ENCODE results near the gene MYEOV. TPM values are rescaled to one million over a fixed set of nuclear protein-coding genes. Genes with fewer than 3 reads are reported as not detected.

The MYEOV gene
- total RNA-seq, 2 donors from 2014 or later = 1.1 to 1.3 TPM

DNA sequence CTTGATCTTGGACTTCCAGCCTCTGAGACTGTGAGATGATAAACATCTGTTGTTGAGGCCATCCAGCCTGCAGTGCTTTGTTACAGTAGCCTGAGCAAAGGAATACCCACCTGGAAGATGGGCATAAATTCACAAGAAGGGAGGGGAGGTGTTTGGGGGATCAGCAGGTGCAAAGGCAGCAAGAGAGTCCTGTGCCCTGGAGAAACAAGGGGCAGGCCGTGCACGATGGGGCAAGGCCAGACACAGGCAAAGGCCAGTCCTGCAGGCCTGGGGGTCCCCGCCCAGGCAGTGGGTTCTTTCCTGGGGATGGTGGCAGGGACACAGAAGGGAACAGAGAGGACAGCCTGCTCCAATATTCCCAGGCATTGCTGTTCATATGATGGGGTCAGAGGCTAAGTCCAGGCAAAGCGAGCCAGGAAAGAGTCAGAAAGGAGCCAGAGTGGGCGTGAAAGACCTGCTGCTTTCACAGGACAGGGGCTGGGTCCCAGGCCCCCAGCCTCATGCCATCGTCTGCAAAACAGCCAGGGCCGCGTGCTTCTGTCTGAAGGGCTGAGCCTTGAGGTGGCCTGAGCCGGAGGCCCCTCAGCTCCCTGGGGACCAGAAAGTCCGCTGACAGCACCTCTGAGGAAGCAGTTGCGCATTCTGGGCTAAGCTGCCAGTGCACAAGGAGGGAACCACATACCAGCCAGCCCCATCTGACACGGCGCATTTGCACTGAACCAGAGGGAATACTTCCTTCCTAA is 48.8 kb downstream of the MYEOV start:
- TF ChIP-seq, protein P1, sequence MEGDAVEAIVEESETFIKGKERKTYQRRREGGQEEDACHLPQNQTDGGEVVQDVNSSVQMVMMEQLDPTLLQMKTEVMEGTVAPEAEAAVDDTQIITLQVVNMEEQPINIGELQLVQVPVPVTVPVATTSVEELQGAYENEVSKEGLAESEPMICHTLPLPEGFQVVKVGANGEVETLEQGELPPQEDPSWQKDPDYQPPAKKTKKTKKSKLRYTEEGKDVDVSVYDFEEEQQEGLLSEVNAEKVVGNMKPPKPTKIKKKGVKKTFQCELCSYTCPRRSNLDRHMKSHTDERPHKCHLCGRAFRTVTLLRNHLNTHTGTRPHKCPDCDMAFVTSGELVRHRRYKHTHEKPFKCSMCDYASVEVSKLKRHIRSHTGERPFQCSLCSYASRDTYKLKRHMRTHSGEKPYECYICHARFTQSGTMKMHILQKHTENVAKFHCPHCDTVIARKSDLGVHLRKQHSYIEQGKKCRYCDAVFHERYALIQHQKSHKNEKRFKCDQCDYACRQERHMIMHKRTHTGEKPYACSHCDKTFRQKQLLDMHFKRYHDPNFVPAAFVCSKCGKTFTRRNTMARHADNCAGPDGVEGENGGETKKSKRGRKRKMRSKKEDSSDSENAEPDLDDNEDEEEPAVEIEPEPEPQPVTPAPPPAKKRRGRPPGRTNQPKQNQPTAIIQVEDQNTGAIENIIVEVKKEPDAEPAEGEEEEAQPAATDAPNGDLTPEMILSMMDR (IDR thresholded peaks at IDR 0.05) = no peak
- DNase-seq (ENCODE audit: low spot score) = no peak

DNA sequence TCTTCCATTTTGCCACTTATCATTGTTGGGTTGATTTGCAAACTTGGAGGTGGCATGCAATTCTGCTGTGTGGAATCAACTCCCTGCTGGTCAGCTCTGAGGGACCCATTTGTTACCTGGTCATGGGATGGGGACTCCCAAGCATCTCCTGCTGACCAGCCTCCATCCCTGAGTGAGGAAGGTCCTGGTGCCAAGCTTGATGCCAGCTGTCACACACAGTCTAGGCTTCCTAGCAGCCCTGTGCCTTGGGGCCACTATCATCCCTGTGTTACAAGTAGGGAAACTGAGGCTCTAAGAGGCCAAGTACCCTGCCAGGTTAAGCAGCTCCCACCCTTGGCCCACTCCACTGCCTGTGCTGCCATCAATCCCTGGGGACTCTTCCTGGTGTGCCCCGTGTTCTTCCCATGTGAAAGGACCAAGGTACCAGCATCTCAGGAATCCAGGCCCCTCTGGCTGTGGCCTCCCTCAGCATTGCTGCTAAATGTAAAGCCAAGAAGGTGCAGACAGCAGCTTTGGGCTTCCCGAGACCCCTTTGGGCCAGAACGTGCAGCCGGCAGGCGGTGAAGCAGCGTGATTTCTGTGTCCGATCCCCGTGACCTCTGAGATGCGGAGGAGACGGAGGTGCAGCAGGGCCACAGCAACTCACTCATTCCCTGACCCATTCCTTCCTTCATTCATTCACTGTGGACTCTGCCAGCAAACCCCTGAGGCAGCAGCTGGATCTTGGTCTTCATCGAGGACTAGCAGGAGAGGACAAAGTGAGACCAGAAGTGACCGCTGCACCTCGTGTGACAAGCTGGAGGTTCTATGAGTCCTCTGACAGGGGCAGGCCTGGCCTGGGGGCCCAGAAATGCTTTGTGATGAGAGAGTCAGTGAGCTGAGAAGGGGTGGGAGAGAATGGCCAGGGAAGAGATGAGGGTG is 49.7 kb downstream of the MYEOV start:
- Histone ChIP-seq H3K4me3 (no peak overlapping the region), H3K27me3 (replicated peaks; ENCODE audit: insufficient read depth) (no peaks in the 10 kb centered on the region), H3K27ac (no peak overlapping the region), H3K36me3 (no peaks in the 10 kb centered on the region), H3K9me3 (no peaks in the 10 kb centered on the region), H3K4me1 (ENCODE audit: control insufficient read depth in 1 of 2, low read depth in 2 of 2) (no peaks in the 10 kb centered on the region)
- TF ChIP-seq, protein P1 (IDR thresholded peaks at IDR 0.05) = no peak
- ATAC-seq (ENCODE audit: insufficient number of reproducible peaks, low FRiP score, low read depth) (no peak), DNase-seq (ENCODE audit: low spot score) (no peak)

More for the DNA sequence above, 48.8 kb downstream of the MYEOV start:
- no peaks in the 10 kb centered on the region for H3K9me3 ChIP-seq
- H3K36me3 ChIP-seq = no peaks in the 10 kb centered on the region
- H3K4me3 ChIP-seq = no peak overlapping the region
- H3K27me3 ChIP-seq (replicated peaks; ENCODE audit: insufficient read depth) = no peaks in the 10 kb centered on the region
- H3K4me1 ChIP-seq (ENCODE audit: control insufficient read depth in 1 of 2, low read depth in 2 of 2) = no peaks in the 10 kb centered on the region
- no peak overlapping the region for H3K27ac ChIP-seq
- ATAC-seq (ENCODE audit: insufficient number of reproducible peaks, low FRiP score, low read depth) = no peak

DNA sequence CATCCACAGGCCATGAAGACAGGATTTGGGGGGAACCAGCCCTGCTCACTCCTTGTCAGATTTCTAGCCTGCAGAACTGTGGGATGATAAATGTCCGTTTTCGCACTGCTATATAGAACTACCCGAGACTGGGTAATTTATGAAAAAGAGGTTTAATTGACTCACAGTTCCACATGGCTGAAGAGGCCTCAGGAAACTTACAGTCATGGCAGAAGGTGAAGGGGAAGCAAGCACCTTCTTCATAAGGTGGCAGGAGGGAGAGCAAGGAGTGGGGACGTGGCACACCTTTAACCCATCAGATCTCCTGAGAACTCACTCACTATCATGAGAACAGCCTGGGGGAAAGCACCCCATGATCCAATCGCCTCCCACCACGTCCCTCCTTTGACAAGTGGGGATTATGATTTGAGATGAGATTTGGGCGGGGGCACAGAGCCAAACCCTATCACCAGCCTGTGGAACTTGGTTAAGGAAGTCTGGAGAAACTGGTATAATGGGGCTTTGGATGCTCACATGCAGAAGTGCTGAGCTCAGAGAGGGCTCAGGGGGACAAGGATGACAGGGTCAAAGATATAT is 50.7 kb downstream of the MYEOV start:
- DNase-seq (ENCODE audit: low spot score) = no peak
- Histone ChIP-seq H3K27me3 (replicated peaks; ENCODE audit: insufficient read depth) (no peaks in the 10 kb centered on the region), H3K27ac (no peak overlapping the region), H3K4me1 (ENCODE audit: control insufficient read depth in 1 of 2, low read depth in 2 of 2) (no peaks in the 10 kb centered on the region), H3K9me3 (no peaks in the 10 kb centered on the region), H3K36me3 (no peaks in the 10 kb centered on the region), H3K4me3 (no peak overlapping the region)
- ATAC-seq (ENCODE audit: insufficient number of reproducible peaks, low FRiP score, low read depth) = no peak
- TF ChIP-seq, protein P1 (IDR thresholded peaks at IDR 0.05) = no peak

Other genes starting within 250 kb of the MYEOV start
- gene TPCN2, start 245.2 kb upstream of the MYEOV start, total RNA-seq = 10 to 100 TPM; 34.7 to 38.0 TPM
- gene SMIM38, start 138.2 kb upstream of the MYEOV start, total RNA-seq = 1 to 10 TPM; 3.0 to 4.2 TPM
- gene LINC01488, start 187.5 kb downstream of the MYEOV start, total RNA-seq = not detected

Data from thoracic aorta (tissue), 2 donors.